Gastroesophageal sphincter (tissue), 3 donors: ENCODE data around the gene SEC14L3.

ENCODE experiments used
- POLR2A ChIP-seq, 2 donors: fragments of 450-650 bp; IDR thresholded peaks; one replicate each; pipeline ENCODE4 v1.6.1; 2017; ENCODE audit warnings: antibody characterized with exemption in 2 of 2, mild to moderate bottlenecking in 2 of 2, moderate library complexity in 1 of 2
- POLR2AphosphoS5 ChIP-seq: sonication (generic); formaldehyde crosslinking; IDR thresholded peaks from one replicate; pipeline ENCODE4 v1.6.1; 2017; ENCODE audit warnings: antibody characterized with exemption
- TF ChIP-seq, protein P1 (sequence below), 4 experiments: fragments of 200-600 bp in 2 of 4; fragments of 450-650 bp in 2 of 4; sonication (generic) in 1 of 4; IDR thresholded peaks; one replicate each; pipeline ENCODE4 v1.5.1; 2017 to 2019; ENCODE audit warnings: antibody characterized with exemption in 4 of 4, mild to moderate bottlenecking in 2 of 4, moderate library complexity in 2 of 4

DNA sequence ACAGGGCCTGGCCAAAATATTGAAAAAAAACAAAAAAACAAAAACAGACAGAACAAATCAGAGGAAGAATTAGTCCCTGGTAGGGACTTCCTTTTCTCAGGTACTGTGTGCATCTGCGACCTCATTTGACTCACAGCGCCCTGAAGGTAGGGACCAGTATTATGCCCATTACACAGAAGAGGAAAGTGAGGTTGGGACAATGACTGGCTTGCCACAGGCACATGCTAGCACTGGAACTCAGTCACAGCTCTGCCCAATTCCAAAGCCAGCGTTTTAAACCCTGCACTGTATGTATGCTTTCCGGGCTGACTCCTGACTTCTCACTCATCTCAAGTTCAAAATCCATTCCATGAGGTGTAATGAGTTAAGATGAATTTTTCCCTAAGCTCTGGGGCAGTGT, 30.3 kb upstream of the SEC14L3 start:
- TF ChIP-seq, protein P1, sequence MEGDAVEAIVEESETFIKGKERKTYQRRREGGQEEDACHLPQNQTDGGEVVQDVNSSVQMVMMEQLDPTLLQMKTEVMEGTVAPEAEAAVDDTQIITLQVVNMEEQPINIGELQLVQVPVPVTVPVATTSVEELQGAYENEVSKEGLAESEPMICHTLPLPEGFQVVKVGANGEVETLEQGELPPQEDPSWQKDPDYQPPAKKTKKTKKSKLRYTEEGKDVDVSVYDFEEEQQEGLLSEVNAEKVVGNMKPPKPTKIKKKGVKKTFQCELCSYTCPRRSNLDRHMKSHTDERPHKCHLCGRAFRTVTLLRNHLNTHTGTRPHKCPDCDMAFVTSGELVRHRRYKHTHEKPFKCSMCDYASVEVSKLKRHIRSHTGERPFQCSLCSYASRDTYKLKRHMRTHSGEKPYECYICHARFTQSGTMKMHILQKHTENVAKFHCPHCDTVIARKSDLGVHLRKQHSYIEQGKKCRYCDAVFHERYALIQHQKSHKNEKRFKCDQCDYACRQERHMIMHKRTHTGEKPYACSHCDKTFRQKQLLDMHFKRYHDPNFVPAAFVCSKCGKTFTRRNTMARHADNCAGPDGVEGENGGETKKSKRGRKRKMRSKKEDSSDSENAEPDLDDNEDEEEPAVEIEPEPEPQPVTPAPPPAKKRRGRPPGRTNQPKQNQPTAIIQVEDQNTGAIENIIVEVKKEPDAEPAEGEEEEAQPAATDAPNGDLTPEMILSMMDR (IDR thresholded peaks at IDR 0.05): no peak
- no peak for TF ChIP-seq POLR2A (IDR thresholded peaks at IDR 0.05)
- no peak for TF ChIP-seq POLR2AphosphoS5
